ENCODE results near the gene FCRL2. TPM values are rescaled to one million over a fixed set of nuclear protein-coding genes. Genes with fewer than 3 reads are reported as not detected.

The FCRL2 gene
- not detected in 3 replicates for total RNA-seq (2021)
- Bru-seq, nascent RNA = not detected
- long read RNA-seq, experiment 1 = 0 reads
- long read RNA-seq, experiment 2 = 0 reads
- long read RNA-seq, experiment 3 = 0 reads

DNA sequence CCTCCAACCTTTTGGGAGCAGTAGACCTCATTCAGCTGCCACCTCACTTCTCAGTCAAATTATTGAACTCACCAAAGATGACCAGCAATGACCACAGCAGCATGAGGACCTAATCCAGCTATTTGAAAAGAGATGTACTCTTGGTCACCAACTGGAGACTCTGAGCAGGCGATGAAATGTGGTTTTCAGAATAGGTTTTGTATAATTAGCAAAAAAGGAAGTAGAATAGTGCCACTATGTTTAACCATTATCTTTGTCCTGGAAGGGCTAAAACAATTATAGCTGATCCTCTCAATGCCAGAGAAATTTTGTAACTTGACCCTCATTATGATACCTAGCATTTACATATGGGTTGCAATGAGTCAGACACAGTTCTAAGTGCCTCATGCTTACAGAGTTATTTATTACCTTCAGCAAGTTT is at the start of gene FCRL2:
Gene FCRL2, minus strand, starts transcription at position 162 of the 421 bp plus-strand sequence. Its CDS starts 59 bp downstream, at position 103.
- Mint-ChIP-seq H3K27ac (no peak within 1 kb of the TSS), H3K9me3 (0 out of 2 replicates have a peak, but pooled peaks cover 4% of the 10 kb centered on the region), H3K36me3 (no peaks in the 10 kb centered on the region), H3K4me1 (peaks cover 17% of the 10 kb centered on the region), H3K4me3 (no peak within 1 kb of the TSS), H3K27me3 (ENCODE audit: low read depth) (no peaks in the 10 kb centered on the region)
- DNase-seq (ENCODE audit: low spot score) (no peak), ATAC-seq (no peak)
- POLR2A ChIA-PET = no interaction called here
- TF ChIP-seq ZNF396 (CRISPR knock-in tag; IDR thresholded peaks at IDR 0.05; ENCODE audit: borderline replicate concordance) = no peak
- TF ChIP-seq MAX (CRISPR knock-in tag; IDR thresholded peaks at IDR 0.05) = no peak
- no peak for TF ChIP-seq GABPB1 (CRISPR knock-in tag; IDR thresholded peaks at IDR 0.05)
- TF ChIP-seq MXD4 (CRISPR knock-in tag; IDR thresholded peaks at IDR 0.05; ENCODE audit: borderline replicate concordance) = no peak
- TF ChIP-seq NFATC4 (CRISPR knock-in tag; IDR thresholded peaks at IDR 0.05) = no peak
- TF ChIP-seq ZBTB21 (CRISPR knock-in tag; IDR thresholded peaks at IDR 0.05; ENCODE audit: borderline replicate concordance) = no peak
- TF ChIP-seq TCF7 (CRISPR knock-in tag; IDR thresholded peaks at IDR 0.05; ENCODE audit: low read depth) = no peak
- TF ChIP-seq, protein P1, sequence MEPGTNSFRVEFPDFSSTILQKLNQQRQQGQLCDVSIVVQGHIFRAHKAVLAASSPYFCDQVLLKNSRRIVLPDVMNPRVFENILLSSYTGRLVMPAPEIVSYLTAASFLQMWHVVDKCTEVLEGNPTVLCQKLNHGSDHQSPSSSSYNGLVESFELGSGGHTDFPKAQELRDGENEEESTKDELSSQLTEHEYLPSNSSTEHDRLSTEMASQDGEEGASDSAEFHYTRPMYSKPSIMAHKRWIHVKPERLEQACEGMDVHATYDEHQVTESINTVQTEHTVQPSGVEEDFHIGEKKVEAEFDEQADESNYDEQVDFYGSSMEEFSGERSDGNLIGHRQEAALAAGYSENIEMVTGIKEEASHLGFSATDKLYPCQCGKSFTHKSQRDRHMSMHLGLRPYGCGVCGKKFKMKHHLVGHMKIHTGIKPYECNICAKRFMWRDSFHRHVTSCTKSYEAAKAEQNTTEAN (CRISPR knock-in tag; IDR thresholded peaks at IDR 0.05) = no peak
- TF ChIP-seq, protein P2, sequence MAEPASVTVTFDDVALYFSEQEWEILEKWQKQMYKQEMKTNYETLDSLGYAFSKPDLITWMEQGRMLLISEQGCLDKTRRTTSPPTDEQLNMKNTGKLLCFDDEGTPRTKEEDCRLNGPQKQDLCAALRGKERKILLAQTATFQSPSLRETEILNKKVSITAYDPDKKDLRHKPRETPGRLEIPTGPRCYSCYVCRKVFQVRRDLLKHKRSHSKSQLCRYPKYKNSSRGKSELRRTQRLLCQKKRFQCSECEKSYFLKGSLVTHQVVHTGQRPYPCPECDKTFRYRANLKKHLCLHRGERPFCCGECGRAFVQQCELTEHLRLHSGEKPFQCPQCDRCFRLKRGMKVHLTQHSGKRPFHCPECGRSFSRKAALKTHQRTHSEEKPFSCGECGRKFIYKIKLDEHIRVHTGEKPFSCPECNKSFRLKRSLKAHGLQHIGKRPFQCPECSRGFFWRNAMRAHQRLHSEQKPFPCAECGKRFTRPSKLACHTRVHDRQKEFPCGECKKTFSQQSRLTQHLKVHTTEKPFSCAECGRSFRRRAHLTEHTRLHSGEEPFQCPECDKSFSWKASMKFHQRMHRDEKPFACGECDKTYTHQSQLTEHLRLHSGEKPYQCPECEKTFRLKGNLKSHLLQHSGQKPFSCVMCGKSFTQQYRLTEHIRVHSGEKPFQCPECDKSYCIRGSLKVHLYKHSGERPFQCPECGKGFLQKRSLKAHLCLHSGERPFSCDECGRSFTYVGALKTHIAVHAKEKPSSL (CRISPR knock-in tag; conservative IDR thresholded peaks at IDR 0.05) = no peak
- TF ChIP-seq ATF1 (CRISPR knock-in tag; IDR thresholded peaks at IDR 0.05) = no peak
- TF ChIP-seq FOXP4 (CRISPR knock-in tag; IDR thresholded peaks at IDR 0.05) = no peak
- TF ChIP-seq, protein P3, sequence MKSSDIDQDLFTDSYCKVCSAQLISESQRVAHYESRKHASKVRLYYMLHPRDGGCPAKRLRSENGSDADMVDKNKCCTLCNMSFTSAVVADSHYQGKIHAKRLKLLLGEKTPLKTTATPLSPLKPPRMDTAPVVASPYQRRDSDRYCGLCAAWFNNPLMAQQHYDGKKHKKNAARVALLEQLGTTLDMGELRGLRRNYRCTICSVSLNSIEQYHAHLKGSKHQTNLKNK (CRISPR knock-in tag; IDR thresholded peaks at IDR 0.05) = no peak
- TF ChIP-seq, protein P4, sequence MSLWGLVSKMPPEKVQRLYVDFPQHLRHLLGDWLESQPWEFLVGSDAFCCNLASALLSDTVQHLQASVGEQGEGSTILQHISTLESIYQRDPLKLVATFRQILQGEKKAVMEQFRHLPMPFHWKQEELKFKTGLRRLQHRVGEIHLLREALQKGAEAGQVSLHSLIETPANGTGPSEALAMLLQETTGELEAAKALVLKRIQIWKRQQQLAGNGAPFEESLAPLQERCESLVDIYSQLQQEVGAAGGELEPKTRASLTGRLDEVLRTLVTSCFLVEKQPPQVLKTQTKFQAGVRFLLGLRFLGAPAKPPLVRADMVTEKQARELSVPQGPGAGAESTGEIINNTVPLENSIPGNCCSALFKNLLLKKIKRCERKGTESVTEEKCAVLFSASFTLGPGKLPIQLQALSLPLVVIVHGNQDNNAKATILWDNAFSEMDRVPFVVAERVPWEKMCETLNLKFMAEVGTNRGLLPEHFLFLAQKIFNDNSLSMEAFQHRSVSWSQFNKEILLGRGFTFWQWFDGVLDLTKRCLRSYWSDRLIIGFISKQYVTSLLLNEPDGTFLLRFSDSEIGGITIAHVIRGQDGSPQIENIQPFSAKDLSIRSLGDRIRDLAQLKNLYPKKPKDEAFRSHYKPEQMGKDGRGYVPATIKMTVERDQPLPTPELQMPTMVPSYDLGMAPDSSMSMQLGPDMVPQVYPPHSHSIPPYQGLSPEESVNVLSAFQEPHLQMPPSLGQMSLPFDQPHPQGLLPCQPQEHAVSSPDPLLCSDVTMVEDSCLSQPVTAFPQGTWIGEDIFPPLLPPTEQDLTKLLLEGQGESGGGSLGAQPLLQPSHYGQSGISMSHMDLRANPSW (CRISPR knock-in tag; conservative IDR thresholded peaks at IDR 0.05; ENCODE audit: low read depth) = no peak
- TF ChIP-seq NFE2L1 (CRISPR knock-in tag; IDR thresholded peaks at IDR 0.05) = no peak
- TF ChIP-seq HMGXB4 (CRISPR knock-in tag; IDR thresholded peaks at IDR 0.05) = no peak
- no peak for TF ChIP-seq SOX15 (CRISPR knock-in tag; IDR thresholded peaks at IDR 0.05)
- TF ChIP-seq NR1H2 (CRISPR knock-in tag; IDR thresholded peaks at IDR 0.05) = no peak
- TF ChIP-seq ELF4 (CRISPR knock-in tag; IDR thresholded peaks at IDR 0.05; ENCODE audit: low read depth) = no peak
- TF ChIP-seq NFYB (CRISPR knock-in tag; conservative IDR thresholded peaks at IDR 0.05; ENCODE audit: low read depth) = no peak
- no peak for TF ChIP-seq ZNF121 (CRISPR knock-in tag; IDR thresholded peaks at IDR 0.05)
- CTCF ChIA-PET = no interaction called here
